Esophagus squamous epithelium (tissue), 4 donors: Measurements from ENCODE around the gene GRIK3.

Source experiments
- CTCF ChIP-seq, 6 experiments: fragments of 450-650 bp in 4 of 6; fragments of 200-600 bp in 2 of 6; sonication (generic) in 2 of 6; IDR thresholded peaks; one replicate each; pipeline ENCODE4 v1.5.1; 2016 to 2019; ENCODE audit warnings: antibody characterized with exemption in 6 of 6, mild to moderate bottlenecking in 4 of 6, moderate library complexity in 4 of 6
- POLR2A ChIP-seq, 4 donors: fragments of 450-650 bp; IDR thresholded peaks; one replicate each; pipeline ENCODE4 v1.6.1; 2017; ENCODE audit warnings: antibody characterized with exemption in 4 of 4, mild to moderate bottlenecking in 4 of 4, moderate library complexity in 3 of 4

GRCh38 chr1:36748466-36748865 lies 285.8 kb downstream of the GRIK3 start:
- TF ChIP-seq CTCF (IDR thresholded peaks at IDR 0.05) (no peak), POLR2A (IDR thresholded peaks at IDR 0.05) (no peak)
